Stimulated activated CD8-positive, alpha-beta memory T cell treated with anti-CD3 and anti-CD28 coated beads, Interleukin-4, amount 100 ng/mL, for 4 hours (primary cell): Measurements from ENCODE around the gene CTU1.
A peak's percentile ranks its signal among the peaks of the same experiment; 100 is the strongest.

Experiments used
- DNase-seq, 2 donors: peaks; one replicate each; pipeline ENCODE4 v3.0.0-alpha.2; 2020; ENCODE audit warnings: low read depth in 2 of 2, low spot score in 1 of 2

CTU1 gene

DNA sequence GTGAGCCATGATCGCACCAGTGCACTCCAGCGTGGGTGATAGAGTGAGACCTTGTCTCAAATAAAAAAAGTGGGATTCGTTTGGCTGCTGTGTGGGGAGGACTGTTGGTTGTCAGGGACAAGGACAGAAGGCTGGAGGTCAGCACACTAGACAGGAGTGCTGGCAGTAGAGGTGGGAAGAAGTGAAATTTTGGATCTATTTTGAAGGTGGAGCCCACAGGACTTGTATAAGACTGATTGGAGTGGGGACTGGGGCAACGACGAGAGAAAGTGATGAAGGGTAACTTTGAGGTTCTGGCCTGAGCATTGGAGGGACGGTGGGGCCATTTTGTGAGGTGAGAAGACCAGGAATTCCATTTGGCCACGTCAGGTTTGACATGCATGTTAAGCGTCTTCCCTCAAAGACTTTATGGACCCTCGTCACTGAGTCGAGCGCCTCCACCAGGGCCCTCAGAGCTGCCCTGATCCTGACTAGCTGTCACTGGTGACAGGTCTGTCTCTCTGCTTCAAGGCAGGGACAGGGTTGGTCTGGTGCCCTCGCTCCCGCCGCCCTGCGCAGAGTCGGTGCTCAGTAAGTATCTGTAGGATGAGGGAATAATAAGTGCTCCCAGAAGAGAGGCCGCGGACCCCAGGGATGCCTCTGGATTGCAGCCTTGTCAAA is 673 bp downstream of the CTU1 start:
- no peak for DNase-seq

DNA sequence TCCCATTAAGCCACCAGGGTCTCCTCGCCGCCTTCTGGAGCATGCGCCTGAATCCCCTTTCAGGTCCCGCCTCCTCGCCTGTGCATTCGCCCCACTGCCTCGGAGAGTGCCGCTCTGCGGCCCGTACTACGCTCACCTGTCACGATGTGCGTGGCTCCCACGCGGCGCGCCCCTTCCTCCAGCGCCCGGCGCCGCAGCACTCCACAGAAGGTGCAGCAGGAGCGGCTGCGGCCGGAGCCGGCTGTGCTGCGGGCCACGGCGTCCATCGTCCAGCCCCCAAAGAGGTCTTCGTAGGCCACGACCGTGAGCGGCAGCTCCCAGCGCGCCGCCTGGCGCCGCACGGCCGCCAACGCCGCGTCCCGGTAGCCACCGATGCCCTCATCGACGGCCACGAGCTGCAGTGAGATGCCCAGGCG is 4.3 kb downstream of the CTU1 start:
- DNase-seq, result no peak

DNA sequence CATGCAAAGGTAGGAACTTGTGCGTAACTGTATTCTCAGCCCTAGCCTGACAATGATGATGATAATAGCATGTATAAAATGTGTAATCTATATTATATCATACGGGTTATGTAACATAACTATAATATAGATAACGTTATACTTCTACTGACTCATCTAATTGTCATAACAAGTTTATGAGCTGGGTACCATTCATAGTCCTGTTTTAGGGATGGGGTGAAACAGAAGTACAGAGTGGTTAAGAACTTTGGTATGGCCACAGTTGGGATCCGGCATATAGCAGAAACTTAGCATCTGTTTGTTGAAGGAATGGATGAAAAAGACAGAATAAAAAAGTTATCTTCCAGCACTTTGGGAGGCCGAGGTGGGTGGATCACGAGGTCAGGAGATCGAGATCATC is 5.2 kb downstream of the CTU1 start:
- no peak for DNase-seq

DNA sequence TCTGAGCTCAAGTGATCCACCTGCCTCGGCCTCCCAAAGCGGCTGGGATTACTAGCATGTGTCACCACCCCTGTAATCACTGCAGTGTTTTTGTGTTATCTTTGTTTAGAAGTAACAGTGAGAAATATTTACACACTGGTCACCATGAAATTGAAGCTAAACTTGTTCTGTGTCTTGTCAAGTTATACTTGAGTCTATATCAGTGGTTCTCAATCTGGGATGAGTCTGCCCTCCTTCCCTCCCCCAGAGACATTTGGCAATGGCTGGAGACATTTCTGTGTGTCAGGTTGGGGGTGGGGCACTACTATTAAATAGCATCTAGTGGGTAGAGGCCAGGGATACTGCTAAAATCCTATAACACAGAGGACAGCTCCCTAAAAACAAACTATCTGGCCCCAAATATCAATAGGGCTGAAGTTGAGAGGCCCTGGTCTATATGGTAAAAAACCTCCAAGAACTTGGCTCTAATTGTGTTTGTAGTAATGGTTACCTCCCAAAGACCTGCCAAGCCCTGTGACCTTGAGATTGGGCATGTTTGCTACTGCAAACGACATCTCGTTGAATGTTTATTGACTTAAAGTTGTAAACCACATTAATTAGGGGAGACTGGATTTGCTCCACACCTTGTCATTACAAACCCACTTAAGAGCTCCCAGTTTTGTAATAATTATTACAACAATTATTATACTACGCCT is 6.9 kb downstream of the CTU1 start:
- no peak for DNase-seq

DNA sequence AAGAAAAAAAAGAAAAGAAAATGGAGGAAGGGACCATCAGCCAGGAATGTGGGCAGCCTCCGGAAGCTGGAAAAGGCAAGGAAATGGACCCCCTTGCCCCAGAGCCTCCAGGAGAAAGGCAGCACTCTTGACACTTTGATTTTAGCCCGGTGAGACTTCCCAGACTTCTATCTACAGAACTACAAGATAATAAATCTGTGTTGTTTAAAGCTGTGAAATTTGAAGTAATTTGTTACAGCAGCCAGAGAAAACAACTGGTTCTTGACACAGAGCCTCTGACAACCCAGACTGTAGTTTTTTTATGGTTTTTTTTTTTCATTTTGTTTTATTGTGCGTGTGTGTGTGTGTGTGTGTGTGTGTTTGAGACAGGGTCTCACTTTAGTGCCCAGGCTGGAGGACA is 7.6 kb downstream of the CTU1 start:
- DNase-seq, result no peak

DNA sequence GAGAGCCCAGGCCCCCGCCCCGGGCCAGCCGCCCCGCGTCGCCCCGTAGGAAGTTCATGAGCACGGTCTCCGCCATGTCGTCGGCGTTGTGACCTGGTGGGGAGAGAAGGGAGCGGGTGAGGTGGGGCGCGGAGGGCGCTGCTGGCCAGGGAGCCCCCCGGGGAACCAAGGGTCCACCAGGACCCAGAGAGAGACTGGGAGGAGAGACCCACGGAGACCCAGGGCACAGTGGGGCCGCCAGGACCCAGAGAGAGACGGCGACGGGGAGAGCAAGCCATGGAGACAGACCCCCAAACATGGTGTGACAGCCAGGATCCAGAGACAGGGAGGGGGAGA is 9.2 kb downstream of the CTU1 start:
- DNase-seq, result no peak

DNA sequence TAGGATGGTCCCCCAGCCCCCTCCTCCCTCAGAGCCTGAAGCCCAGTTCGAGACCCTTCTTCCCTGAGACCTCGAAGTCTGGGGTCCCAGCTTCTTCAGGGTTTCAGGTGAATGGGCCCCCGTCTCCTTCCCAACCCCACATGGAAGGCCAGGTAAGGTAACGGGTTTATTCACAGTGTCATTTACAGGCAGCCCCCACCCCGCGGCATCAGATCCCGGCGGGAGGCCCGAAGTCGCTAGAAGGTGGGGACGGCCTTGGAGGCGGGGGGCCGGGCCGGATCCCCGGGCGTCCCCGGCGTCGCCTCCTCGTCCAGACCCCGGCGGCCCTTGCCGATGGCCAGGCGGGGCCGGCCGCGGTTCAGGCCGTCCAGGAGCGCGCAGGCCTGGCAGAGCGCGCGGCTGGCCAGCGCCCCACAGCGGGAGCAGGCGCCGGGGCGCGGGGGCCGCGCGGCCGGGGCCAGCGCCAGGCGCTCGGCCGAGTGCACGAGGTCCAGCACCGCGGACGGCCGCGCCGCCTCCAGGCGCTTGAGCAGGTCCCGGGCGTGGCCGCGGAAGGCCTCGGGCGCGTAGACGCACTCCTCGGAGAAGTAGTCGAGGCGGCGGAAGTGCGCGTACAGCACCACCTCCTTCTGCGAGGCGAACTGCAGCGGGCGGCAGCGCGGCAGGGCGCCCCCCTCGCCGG is 9.7 kb downstream of the CTU1 start:
- DNase-seq, result no peak

DNA sequence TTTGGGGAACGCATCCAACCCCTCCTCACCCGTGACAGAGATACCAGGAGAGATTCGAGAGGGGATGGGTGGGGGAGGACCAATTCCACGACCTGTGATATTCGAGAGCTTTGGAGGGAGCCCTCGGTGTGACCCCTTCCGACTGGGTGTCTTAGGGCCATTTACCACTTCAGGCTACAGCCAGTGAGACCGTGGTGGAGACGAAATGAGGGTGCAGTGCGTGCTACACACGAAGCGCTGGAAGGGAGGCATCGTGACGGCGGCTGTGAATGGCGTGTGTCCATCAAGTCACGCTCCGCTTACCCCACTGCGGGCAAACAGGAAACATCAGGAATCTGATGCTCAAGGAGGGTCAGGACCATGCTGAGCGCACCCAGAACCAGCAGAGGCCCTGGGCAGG is 10.4 kb downstream of the CTU1 start:
- DNase-seq, result no peak

DNA sequence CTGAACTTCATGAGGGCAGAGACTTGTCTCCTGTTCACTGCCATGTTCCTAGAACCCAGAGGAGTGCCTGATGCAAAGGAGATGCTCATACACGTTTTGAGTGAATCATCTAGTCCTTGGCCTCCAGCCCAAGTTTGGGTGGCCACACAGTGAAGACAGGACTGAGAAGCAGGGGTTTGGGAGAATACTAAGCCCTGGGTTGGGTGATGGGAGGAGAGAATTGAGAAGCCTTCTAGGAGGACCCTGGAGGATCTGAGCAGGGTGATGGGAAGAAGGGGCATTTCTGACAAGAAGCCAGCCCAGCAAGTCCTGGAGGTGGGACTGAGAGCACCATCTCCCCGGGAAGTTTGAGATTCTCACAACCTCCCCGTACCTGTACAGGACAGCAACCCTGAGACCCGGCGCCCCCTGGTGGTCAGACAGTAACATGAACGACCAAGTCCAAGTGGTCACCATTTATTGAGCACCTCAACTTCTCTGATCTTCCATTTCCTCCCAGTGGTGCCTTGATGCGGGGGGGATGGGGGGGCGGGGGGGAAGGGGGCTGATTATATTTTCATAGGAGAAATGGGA is 11.0 kb downstream of the CTU1 start:
- peak; percentile 34 to 52 for DNase-seq

DNA sequence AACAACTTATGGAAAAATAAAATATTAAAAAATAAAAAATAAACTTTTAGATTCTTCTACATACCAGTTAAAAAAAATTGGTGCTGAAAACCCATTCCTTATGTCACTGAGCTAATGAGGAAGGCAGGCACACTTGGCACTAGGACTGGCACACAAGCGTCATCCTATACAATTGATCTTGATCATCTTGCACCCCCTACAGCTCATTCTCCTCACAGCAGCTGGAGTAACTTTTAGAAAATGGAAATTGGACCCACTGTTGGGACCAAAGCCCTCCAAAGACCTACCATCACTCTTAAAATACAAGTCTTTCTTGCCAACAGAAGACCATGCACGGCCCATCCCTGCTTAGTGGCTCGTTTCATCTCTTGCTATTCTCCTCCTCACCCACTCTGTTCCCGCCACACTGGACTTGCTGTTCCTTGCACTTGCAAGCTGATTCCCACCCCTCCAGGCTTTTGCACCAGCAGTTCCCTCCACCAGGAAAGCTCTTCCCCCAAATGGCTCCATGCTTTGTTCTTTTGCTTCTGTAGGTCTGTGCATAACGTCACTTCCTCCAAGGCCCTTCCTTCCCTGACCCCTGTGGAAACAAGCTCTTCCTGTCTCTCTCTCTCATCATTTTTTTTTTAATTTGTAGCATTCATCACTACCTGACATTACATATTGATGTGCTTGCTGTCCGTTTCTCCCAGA is 11.6 kb downstream of the CTU1 start:
- no peak for DNase-seq

DNA sequence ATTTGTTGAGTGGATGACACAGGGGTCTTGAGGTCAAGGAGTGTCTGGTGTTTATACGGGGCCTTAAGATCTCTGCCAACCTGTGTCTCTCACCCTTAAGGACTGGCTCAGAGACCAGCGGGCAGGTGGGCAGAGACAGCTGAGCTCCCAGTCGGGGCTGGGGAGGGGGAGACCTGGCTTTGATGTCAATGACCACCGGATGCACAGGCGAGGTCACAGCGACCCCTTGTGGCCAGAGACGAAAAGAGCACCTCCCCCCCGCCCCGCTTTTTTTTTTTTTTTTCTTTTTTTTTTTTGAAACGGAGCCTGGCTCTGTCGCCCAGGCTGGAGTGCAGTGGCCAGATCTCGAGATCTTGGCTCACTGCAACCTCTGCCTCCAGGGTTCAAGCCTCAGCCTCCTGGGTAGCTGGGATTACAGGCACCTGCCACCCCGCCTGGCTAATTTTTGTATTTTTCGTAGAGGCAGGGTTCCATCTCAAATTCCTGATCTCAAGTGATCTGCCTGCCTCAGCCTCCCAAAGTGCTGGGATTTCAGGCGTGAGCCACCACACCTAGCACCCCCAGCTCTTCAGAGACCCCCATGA is 13.4 kb downstream of the CTU1 start:
- no peak for DNase-seq

DNA sequence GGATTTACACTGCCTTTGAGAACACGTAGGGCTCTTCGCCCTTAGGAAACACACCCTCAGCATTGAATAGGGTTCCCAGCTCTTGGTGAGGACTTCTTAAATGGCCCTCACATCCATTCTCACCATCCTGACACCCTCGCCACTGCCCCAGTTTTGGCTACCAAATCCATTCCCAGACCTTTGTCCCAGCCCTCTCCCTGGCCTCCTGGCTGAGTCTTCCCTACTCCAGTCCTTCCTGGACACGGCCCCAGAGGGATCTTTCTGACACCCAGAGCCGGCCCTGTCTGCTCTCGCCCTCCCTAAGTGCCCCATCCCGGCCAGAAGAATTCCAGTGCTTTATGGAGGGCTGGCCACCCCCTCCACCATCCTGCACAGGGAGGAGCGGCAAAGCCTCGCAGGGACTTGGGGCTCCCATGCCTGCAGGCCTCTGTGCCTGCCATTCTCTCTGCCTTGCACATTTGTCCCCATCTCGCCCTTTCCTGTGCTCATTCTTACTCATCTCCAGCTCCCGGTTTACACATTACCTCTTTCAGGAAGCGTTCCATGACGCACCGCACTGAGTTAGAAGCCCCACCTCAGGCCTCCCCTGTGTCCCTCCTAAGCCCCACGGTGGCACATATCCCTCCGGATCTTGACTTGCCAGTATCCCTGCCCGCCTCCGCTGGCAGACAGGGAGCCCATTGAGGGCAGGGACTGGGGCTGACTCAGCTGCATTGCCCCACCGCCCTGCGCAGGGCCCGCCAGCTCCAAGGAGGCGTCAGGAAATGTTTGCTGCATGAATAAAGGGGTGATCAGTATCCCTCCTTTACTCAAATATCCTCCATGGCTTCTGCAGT is 14.5 kb downstream of the CTU1 start:
- DNase-seq, result no peak

DNA sequence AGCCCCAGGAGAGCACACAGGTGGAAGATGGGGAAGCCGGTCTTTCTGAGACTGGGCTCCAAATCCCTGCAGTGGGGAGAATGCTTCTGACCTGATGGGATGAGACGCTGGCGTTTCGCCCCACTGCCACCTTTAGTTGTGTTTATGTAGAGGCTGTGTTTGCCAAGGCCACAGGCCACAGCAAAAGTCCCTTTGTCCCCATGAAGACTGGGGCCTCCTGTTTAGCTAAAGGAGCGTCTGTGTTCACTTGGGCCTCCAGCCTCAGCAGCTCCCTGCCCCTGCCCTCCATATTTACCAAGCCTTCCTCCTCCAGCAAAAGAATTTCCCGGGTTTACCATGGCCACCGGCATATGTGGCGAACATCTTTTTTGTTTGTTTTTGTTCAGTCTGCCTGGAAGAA is 15.1 kb downstream of the CTU1 start:
- DNase-seq, result no peak

DNA sequence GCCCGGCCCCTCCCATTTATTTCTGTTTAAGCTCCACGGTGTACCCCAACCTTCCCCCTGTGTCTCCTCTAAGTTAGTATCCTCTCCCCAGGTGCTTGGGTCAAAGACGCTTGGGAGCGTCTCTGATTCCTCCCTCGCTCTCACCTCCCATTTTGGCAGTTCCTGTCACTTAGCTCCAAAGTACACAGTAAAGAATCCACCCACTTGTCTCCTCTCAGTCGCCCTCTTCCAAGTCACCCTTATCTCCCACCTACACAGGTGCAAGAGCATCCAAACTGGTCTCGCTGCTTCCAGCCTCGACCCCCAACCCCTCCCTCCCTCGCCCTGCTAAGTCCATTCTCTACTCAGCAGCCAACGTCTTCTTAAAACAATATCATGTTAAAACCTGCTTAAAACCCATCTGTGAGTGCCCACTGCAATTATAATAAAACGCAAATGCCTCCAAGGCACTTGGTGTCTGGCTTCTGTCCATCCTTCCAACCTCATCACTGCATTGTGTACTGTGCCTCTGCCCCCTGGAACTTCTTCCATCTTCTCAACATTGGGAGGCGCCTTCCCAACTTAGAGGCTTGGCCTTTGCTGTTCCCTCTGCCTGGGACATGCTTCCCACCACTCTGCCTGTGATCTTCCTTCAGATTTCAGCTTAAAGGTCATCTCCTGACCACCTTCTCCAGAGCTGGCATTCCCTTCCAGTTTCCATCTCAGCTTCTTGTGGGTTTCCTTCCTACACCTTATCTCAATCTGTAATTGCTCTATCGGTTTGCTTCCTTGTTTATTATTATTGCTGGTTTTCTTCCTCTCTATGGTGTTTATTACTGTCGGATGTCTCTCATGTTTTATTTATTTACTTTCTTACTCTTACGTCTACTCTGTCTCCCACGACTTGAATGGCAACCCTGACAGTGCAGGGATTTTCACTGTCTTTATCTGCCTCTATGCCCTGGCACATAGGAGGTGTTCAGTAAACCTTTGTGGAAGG is 16.0 kb downstream of the CTU1 start:
- DNase-seq, result no peak

DNA sequence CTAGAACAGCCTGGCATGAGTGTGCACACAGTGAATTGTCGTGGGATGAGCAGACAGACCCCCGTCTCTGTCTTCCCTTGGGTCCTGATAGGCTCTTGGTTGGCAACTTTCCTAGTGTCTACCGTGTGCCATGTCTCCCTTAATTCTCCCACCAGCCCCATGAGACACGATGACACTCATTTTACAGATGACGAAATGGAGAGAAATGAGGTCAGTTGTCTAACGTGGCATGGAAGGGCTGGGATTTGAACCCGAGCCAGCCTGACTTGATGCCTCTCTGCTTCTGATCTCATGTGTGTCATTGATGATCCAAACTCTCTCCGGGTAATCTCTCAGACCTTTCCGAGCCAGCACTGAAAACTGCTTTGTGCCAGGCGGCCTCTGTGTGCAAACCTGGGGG is 17.1 kb downstream of the CTU1 start:
- DNase-seq, result no peak

DNA sequence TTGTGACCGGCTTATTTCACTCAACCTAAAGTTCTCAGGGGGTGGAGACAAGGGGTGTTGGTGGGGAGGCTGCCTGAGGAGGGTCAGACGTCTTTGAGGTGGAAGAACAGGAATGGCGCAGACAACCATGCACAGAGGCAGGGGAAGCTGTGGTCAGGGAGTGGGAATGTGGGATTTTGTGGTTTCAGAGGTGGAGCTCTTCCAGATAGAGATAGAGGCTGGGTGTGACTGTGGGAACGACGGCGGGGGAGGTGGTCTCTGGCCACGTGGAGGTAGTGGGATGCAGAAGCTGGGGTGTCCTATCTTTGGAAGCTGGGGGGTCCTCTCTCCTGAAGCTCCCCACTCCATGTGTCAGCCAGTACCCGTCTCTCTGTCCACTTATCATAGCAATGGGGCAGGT is 17.7 kb downstream of the CTU1 start:
- no peak for DNase-seq

DNA sequence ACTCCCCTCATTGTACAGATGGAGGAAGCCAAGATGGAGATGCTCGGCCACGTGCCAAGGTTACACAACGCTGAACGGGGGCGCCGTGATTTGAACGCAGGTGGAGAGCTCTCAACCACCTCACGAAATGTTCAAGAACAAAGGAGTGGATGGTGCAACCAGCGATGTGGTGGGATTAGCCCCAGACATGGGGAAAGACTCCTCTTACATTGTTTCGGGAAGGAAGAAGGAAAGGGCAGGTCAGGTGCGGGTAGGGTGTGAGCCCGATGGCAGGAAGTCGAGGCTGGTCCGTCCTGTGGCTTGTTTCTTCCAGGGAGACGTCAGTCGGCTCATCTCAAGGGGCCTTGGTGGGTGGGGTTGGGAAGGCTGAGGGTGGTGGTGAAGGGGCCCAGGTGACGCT is 18.4 kb downstream of the CTU1 start:
- DNase-seq, result no peak

DNA sequence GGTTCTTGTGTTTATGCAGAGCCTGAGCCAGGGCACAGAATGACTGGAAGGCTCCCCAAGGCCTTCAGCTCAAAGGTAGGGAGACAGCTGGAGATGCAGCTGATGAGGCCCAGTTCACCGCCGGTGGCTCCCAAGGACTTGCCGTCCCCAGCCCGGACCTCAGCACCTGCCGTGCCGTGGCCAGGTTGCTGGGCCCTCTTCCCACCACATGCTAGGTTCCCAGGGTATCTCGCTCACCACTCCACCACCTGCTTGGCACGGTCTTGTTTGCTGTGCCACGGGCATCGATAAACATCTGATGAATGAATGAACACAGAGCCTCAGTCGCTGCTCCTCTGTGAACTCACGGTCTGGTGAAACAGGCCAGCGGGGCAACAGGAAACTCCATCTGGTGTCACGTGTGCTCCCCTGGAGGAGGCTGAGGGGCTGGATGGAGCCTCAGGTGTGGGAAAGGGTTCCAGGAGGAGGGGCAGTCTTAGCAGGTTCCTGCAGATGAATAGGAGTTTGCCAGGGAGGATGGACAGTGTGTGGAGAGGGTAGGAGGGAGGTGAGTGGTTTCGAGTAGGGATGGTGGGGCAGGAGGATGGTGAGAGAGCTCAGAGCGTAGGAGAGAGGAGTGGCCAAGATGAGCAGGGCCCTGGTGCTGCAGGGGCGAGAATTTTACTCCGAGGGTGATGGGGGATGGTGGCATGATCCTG is 21.9 kb downstream of the CTU1 start:
- DNase-seq, result no peak

DNA sequence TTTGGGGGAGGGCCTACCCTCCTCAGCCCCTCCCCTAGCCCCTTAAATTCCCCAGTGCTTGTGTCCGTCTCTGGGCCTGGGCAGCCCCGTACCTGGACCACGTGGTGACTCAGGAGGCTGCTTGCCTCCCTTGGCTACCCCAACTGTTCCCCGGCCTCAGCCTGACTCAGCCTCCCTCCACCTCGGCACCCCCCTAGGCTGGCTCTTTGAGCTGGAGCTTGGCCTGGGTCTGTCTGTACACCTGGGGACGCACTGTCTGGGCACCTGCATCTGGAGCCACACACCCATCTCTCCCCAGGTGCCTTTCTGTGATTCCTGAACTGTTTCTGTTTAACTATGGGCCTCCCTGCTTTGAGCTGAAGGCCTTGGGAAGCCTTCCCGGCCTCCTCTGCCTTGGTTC is 23.7 kb downstream of the CTU1 start:
- DNase-seq, result no peak
